Prostate gland (tissue), 2 donors: ENCODE measurements around the gene JPT1.

ENCODE experiments used
- POLR2A ChIP-seq: fragments of 450-650 bp; IDR thresholded peaks from one replicate; pipeline ENCODE4 v1.6.1; 2016; ENCODE audit warnings: antibody characterized with exemption, mild to moderate bottlenecking
- POLR2AphosphoS5 ChIP-seq: sonication (generic); formaldehyde crosslinking; IDR thresholded peaks from one replicate; pipeline ENCODE4 v1.6.1; 2017; ENCODE audit warnings: antibody characterized with exemption
- TF ChIP-seq, protein P1 (sequence below), 4 experiments: fragments of 200-600 bp in 2 of 4; fragments of 450-650 bp in 2 of 4; sonication (generic) in 2 of 4; IDR thresholded peaks; 1 replicate in 3 of 4; 2 replicates in 1 of 4; pipeline ENCODE4 v1.5.1; 2016 to 2019; ENCODE audit warnings: antibody characterized with exemption in 4 of 4, mild to moderate bottlenecking in 2 of 4, moderate library complexity in 2 of 4

DNA sequence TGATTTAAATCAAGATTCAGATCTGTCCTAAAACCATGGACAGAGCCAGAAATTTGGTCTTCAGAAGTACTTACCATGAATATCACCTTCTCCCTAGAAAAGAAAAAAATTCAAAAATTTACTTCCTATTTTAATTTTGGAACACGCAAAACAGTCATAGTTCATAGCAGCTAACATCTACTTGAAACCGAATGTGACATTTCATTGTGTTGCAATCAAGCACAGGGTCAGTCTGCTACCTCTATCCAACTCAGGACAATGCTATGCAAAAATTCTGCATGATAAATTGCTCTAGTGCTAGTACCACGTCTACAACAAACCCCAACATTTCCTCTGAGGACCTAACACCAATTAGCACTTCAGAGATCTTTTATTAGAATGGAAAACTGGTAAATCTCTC lies 7.7 kb downstream of the JPT1 start:
- TF ChIP-seq, protein P1, sequence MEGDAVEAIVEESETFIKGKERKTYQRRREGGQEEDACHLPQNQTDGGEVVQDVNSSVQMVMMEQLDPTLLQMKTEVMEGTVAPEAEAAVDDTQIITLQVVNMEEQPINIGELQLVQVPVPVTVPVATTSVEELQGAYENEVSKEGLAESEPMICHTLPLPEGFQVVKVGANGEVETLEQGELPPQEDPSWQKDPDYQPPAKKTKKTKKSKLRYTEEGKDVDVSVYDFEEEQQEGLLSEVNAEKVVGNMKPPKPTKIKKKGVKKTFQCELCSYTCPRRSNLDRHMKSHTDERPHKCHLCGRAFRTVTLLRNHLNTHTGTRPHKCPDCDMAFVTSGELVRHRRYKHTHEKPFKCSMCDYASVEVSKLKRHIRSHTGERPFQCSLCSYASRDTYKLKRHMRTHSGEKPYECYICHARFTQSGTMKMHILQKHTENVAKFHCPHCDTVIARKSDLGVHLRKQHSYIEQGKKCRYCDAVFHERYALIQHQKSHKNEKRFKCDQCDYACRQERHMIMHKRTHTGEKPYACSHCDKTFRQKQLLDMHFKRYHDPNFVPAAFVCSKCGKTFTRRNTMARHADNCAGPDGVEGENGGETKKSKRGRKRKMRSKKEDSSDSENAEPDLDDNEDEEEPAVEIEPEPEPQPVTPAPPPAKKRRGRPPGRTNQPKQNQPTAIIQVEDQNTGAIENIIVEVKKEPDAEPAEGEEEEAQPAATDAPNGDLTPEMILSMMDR (IDR thresholded peaks at IDR 0.05) = no peak
- TF ChIP-seq POLR2AphosphoS5 (no peak), POLR2A (no peak)
